Smooth muscle cell (in vitro differentiated cells): ENCODE measurements around the gene ZNF621. TPM values are rescaled to one million over a fixed set of nuclear protein-coding genes. Genes with fewer than 3 reads are reported as not detected.

Experiments
- DNase-seq: peaks from one replicate; lab custom pipeline; 2025; ENCODE audit not compliant: unreplicated experiment; lab: John Stamatoyannopoulos, UW
- H2AFZ ChIP-seq: fragments of 200-600 bp; sonication (generic); 2 replicates; pipeline ENCODE4 v1.6.0; 2016; ENCODE audit warnings: antibody characterized with exemption, low read depth, mild to moderate bottlenecking
- H3F3A ChIP-seq: fragments of 200-600 bp; sonication (generic); 2 replicates; pipeline ENCODE4 v1.6.0; 2017; ENCODE audit warnings: antibody characterized with exemption, low read depth
- H3K27ac ChIP-seq: fragments of 200-600 bp; sonication (generic); 2 replicates; pipeline ENCODE4 v1.5.1; 2016; ENCODE audit warnings: low read depth, mild to moderate bottlenecking
- H3K27me3 ChIP-seq: fragments of 200-600 bp; sonication (generic); 2 replicates; pipeline ENCODE4 v1.6.1; 2016; ENCODE audit warnings: low read depth, mild to moderate bottlenecking
- H3K36me3 ChIP-seq: fragments of 200-600 bp; sonication (generic); 2 replicates; pipeline ENCODE4 v1.5.1; 2016; ENCODE audit warnings: low read depth
- H3K4me1 ChIP-seq: fragments of 200-600 bp; sonication (generic); 2 replicates; pipeline ENCODE4 v1.5.1; 2016; ENCODE audit warnings: low read depth
- H3K4me2 ChIP-seq: fragments of 200-600 bp; sonication (generic); 2 replicates; pipeline ENCODE4 v1.6.0; 2016; ENCODE audit warnings: mild to moderate bottlenecking
- H3K4me3 ChIP-seq: fragments of 200-600 bp; sonication (generic); 2 replicates; pipeline ENCODE4 v1.5.1; 2016; ENCODE audit warnings: mild to moderate bottlenecking
- H3K79me2 ChIP-seq: fragments of 200-600 bp; sonication (generic); 2 replicates; pipeline ENCODE4 v1.6.0; 2016; ENCODE audit warnings: low read depth, mild to moderate bottlenecking
- H3K9ac ChIP-seq: fragments of 200-600 bp; sonication (generic); 2 replicates; pipeline ENCODE4 v1.6.0; 2016; ENCODE audit warnings: low read depth
- H3K9me3 ChIP-seq: fragments of 200-600 bp; sonication (generic); replicated peaks from 2 replicates; pipeline ENCODE4 v1.5.1; 2016; ENCODE audit warnings: low read depth
- H4K20me1 ChIP-seq: fragments of 200-600 bp; sonication (generic); 2 replicates; pipeline ENCODE4 v1.6.0; 2016; ENCODE audit warnings: low read depth
- WGBS: methylation state at CpG from one replicate; pipeline ENCODE4 v1.1.7; 2016; ENCODE audit warnings: low lambda C conversion rate; 5-methylcytosine and 5-hydroxymethylcytosine counted together
- polyA plus RNA-seq: library from polyadenylated mRNA; unstranded; fragments of >200 nt; fragmentation: Nextera tagmentation; extraction: Ambion mirVana; gene quantifications from 2 replicates; pipeline ENCODE4 v1.2.1, GENCODE V29; 2016
- total RNA-seq: library from RNA; depleted of rRNA; stranded (reverse); fragments of >200 nt; gene quantifications from 2 replicates; pipeline ENCODE4 v1.2.3, GENCODE V29; 2014
- TF ChIP-seq, protein P1 (sequence below): fragments of 200-600 bp; sonication (generic); IDR thresholded peaks from 2 replicates; pipeline ENCODE4 v1.5.1; 2017; ENCODE audit warnings: borderline replicate concordance, mild to moderate bottlenecking, antibody characterized with exemption; ENCODE audit not compliant: insufficient read depth, poor library complexity, severe bottlenecking

The ZNF621 gene
- total and polyA plus RNA-seq, 2 experiments from 2014 or later, result 3.4 to 18.3 TPM

DNA sequence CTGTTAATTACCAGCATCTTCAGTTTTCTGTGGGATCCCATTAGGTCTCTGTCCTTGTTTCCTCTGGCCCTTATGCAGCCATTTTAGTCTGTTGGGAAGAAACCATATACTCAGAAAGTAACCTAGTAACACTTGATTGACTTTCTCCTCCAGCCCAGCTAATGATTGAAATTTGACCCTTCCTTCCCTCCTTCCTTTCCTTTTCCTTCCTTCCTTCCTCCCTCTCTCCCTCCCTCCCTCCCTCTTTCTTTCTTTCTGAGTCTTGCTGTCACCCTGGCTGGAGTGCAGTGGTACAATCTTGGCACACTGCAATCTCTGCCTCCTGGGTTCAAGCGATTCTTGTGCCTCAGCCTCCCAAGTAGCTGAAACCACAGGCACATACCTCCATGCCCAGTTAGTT lies 24.8 kb upstream of the ZNF621 start:
- Histone ChIP-seq H3K27me3 (no peaks in the 10 kb centered on the region), H3K4me3 (no peak overlapping the region), H3K9ac (no peak overlapping the region), H3K27ac (no peak overlapping the region), H3K79me2 (no peaks in the 10 kb centered on the region), H3K4me2 (no peak overlapping the region), H3K36me3 (no peaks in the 10 kb centered on the region), H4K20me1 (no peaks in the 10 kb centered on the region), H3K9me3 (no peaks in the 10 kb centered on the region), H2AFZ (no peak overlapping the region), H3K4me1 (peaks cover 2% of the 10 kb centered on the region), H3F3A (peaks cover 7% of the 10 kb centered on the region)
- TF ChIP-seq, protein P1, sequence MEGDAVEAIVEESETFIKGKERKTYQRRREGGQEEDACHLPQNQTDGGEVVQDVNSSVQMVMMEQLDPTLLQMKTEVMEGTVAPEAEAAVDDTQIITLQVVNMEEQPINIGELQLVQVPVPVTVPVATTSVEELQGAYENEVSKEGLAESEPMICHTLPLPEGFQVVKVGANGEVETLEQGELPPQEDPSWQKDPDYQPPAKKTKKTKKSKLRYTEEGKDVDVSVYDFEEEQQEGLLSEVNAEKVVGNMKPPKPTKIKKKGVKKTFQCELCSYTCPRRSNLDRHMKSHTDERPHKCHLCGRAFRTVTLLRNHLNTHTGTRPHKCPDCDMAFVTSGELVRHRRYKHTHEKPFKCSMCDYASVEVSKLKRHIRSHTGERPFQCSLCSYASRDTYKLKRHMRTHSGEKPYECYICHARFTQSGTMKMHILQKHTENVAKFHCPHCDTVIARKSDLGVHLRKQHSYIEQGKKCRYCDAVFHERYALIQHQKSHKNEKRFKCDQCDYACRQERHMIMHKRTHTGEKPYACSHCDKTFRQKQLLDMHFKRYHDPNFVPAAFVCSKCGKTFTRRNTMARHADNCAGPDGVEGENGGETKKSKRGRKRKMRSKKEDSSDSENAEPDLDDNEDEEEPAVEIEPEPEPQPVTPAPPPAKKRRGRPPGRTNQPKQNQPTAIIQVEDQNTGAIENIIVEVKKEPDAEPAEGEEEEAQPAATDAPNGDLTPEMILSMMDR, result no peak
- 100% methylated on average over 1 of the region's 1 CpG for WGBS
- no peak for DNase-seq

DNA sequence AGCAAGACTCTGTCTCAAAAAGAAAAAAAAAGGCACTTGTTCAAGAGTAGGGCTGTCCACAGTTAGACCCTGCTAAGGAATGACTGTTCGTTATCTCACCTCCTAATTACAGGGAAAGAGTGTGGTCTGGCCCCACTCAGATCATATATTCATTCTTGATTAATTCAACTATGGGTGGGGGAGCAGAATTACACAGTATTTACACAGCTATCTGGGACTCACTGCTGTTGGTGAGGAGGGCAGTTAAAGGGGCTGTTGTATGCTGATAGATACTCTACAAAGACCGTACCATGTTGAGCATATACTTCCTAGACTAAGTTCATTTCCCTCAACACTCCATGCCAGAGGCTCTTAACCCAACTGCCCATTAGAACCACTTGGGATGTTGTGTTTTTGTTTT lies 22.7 kb upstream of the ZNF621 start:
- Histone ChIP-seq H2AFZ (no peak overlapping the region), H3K9me3 (no peaks in the 10 kb centered on the region), H3K4me3 (no peak overlapping the region), H3K27ac (no peak overlapping the region), H3K27me3 (no peaks in the 10 kb centered on the region), H3K36me3 (no peaks in the 10 kb centered on the region), H3F3A (peaks cover 11% of the 10 kb centered on the region), H4K20me1 (no peaks in the 10 kb centered on the region), H3K79me2 (no peaks in the 10 kb centered on the region), H3K4me1 (peaks cover 11% of the 10 kb centered on the region), H3K9ac (no peak overlapping the region), H3K4me2 (no peak overlapping the region)
- no peak for DNase-seq
- TF ChIP-seq, protein P1, result no peak
- 88% methylated on average over 2 of the region's 2 CpGs for WGBS

GRCh38 chr3:40504636-40505430 lies 19.9 kb upstream of the ZNF621 start:
- no peaks in the 10 kb centered on the region for H4K20me1 ChIP-seq
- H3K4me2 ChIP-seq, result peak overlapping the region; percentile 96
- peaks cover 18% of the 10 kb centered on the region for H3K4me1 ChIP-seq
- DNase-seq, result no peak
- H3K27me3 ChIP-seq, result no peaks in the 10 kb centered on the region
- no peaks in the 10 kb centered on the region for H3K9me3 ChIP-seq
- H3F3A ChIP-seq, result peaks cover 11% of the 10 kb centered on the region
- H3K4me3 ChIP-seq, result peak overlapping the region; percentile 86
- H3K9ac ChIP-seq, result no peak overlapping the region
- no peaks in the 10 kb centered on the region for H3K79me2 ChIP-seq
- peak overlapping the region; percentile 81 for H3K27ac ChIP-seq
- H2AFZ ChIP-seq, result peak overlapping the region; percentile 98
- TF ChIP-seq, protein P1, result no peak
- WGBS, result 74% methylated on average over 5 of the region's 5 CpGs
- no peaks in the 10 kb centered on the region for H3K36me3 ChIP-seq
